ENCODE measurements around the gene TMC3.

The TMC3 gene

DNA sequence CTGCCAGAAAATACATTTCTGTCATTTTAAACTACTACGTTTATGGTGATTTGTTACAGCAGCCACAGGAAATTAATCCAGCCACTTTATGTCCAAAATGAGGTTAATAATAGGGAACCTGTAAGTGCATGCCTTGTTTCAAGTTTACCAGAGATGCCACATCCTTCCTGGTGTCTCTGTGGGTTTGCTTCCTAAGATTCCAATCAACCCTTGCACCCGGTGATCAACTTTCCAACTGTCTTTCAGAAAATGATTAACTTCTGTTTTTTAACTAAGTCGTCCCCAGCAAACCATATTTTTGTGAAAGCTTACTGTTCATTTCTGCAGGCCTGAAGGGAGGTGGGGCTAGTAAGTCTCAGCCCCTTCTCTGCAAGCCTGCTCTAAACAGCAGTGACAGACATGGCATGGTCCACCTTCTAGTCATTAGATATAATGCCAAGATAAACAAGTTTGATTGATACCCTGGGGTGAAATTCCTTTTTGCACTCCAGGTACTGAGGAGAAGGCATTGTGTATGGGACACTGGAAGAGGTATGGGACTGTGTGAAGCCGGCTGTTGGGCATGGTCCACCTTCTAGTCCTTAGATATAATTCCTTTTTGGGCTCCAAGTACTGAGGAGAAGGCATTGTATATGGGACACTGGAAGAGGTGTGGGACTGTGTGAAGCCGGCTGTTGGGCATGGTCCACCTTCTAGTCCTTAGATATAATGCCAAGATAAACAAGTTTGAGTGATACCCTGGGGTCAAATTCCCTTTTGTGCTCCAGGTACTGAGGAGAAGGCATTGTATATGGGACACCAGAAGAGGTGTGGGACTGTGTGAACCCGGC, 11.1 kb upstream of the TMC3 start:
- H3K27ac ChIP-seq: peak overlapping the region; percentile 93; the same call in 1 of the 2 replicates
- TF ChIP-seq, protein P1, sequence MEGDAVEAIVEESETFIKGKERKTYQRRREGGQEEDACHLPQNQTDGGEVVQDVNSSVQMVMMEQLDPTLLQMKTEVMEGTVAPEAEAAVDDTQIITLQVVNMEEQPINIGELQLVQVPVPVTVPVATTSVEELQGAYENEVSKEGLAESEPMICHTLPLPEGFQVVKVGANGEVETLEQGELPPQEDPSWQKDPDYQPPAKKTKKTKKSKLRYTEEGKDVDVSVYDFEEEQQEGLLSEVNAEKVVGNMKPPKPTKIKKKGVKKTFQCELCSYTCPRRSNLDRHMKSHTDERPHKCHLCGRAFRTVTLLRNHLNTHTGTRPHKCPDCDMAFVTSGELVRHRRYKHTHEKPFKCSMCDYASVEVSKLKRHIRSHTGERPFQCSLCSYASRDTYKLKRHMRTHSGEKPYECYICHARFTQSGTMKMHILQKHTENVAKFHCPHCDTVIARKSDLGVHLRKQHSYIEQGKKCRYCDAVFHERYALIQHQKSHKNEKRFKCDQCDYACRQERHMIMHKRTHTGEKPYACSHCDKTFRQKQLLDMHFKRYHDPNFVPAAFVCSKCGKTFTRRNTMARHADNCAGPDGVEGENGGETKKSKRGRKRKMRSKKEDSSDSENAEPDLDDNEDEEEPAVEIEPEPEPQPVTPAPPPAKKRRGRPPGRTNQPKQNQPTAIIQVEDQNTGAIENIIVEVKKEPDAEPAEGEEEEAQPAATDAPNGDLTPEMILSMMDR (conservative IDR thresholded peaks at IDR 0.05): no peak

DNA sequence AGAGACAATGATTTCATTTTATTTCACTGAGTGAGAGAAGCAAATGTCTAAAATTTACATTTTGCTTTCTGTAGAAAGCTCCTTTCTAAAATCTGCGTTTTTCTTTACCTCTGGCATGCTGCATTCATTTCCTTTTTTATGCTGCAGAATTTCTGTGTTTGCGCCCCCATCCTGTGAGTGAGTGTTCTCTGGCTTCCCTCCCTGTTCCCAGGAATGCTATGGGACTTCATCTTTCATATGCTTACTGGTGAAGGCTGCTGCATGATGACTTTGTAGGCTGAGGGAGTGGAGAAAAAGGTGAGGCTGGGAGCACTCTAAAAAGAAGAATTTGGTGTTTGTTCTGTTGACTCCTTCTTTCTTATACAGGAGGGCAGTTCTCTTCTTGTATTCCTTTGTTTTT, 7.7 kb upstream of the TMC3 start:
- H3K27ac ChIP-seq: no peak overlapping the region
- TF ChIP-seq, protein P1 (conservative IDR thresholded peaks at IDR 0.05): no peak

DNA sequence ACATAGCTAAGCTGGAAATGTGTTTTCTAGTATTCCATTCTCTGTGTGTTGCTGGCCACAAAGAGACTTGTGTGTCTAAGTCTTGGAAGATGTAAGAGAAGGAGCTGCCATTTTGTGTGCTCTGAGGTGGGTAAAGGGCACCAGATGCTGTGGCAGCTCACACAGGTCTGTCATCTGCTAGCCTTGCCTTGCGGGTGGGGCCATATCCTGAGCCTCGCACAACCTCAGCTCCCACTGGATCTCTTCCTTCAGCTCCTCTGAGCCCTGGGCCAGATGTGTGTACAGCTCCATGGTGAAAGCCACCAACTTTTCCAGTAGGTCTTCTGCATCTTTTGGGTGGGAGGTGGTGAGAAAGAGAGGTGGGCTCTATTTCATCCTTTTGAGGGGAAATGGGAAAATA, 6.7 kb upstream of the TMC3 start:
- peak overlapping the region; percentile 15; the same call in 1 of the 2 replicates for H3K27ac ChIP-seq
- TF ChIP-seq, protein P1 (conservative IDR thresholded peaks at IDR 0.05): no peak

DNA sequence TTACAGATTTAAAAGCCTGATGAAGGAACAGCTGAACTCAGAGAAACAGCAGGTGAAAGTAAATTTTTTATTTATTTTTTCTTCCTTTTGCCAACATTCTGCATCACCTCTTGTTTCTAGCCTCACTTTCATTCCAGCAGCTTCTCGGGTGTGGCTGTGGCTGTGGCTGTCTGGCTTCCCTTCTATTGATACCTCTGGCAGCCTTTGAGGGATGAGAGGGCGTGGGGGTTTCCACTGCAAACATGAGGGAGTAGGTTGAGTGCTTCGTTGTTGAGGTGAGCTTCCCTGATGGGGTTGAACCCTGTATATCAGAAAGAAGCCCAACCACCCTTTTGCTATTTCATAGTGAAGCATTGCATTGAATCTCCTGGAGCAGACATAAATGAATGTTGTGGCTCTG, 6.2 kb upstream of the TMC3 start:
- H3K27ac ChIP-seq: peak overlapping the region; percentile 15; the same call in 1 of the 2 replicates
- TF ChIP-seq, protein P1 (conservative IDR thresholded peaks at IDR 0.05): no peak

- TF ChIP-seq, protein P1 (conservative IDR thresholded peaks at IDR 0.05): no peak
- H3K27ac ChIP-seq: no peak overlapping the region
Measured at GRCh38 chr15:81379269-81379668, 5.3 kb upstream of the TMC3 start.

GRCh38 chr15:81378443-81378842, 4.4 kb upstream of the TMC3 start:
- no peak overlapping the region for H3K27ac ChIP-seq
- TF ChIP-seq, protein P1 (conservative IDR thresholded peaks at IDR 0.05): no peak

DNA sequence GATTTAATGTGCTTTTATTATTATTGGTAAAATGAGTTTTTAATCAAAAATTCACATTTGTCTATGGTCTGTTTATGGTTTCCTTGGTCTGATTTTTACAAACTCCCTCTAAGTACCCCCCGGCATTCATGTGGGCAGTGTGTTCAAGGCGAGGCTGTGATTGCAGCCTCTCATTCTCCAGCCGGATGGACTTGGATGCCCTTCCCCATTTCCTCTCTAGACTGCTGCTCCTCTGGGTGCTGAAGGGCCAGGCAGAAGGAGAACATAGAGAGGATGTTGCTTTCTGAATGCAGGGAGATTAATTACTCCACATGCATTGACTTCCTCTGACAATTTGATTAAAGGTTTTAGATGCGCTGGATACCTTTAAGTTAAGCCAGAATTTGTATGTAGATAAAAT, 3.9 kb upstream of the TMC3 start:
- TF ChIP-seq, protein P1 (conservative IDR thresholded peaks at IDR 0.05): no peak
- H3K27ac ChIP-seq: no peak overlapping the region

Data from VCaP (cell line).